Tibial artery (tissue), 4 donors: ENCODE results near the gene SPIRE2.

ENCODE experiments used
- DNase-seq, 2 donors: peaks; one replicate each; pipeline ENCODE4 v3.0.0-alpha.2; 2019
- H3K27ac ChIP-seq, 2 donors: fragments of 200-600 bp; sonication (generic) in 1 of 2; 1 replicate in 1 of 2; 2 replicates in 1 of 2; pipeline ENCODE4 v1.5.1; 2018 to 2019; ENCODE audit warnings: mild to moderate bottlenecking in 1 of 2
- H3K27me3 ChIP-seq, 2 donors: fragments of 200-600 bp; sonication (generic) in 1 of 2; one replicate each; pipeline versions ENCODE4 v1.5.1 to v1.6.0; 2016 to 2019
- H3K36me3 ChIP-seq, 3 donors: fragments of 200-600 bp; sonication (generic) in 2 of 3; one replicate each; pipeline ENCODE4 v1.5.1; 2016 to 2019; ENCODE audit warnings: mild to moderate bottlenecking in 2 of 3
- H3K4me1 ChIP-seq, 4 donors: fragments of 200-600 bp; sonication (generic) in 2 of 4; 1 replicate in 3 of 4; 2 replicates in 1 of 4; pipeline ENCODE4 v1.5.1; 2016 to 2019
- H3K4me3 ChIP-seq, 2 donors: fragments of 200-600 bp; sonication (generic) in 1 of 2; 1 replicate in 1 of 2; 2 replicates in 1 of 2; pipeline ENCODE4 v1.5.1; 2018 to 2019; ENCODE audit warnings: mild to moderate bottlenecking in 2 of 2
- H3K9me3 ChIP-seq, 3 donors: fragments of 200-600 bp; sonication (generic) in 1 of 3; one replicate each; pipeline ENCODE4 v1.5.1; 2016 to 2019
- CTCF ChIP-seq, 2 experiments: fragments of 200-600 bp in 1 of 2; fragments of 450-650 bp in 1 of 2; IDR thresholded peaks; one replicate each; pipeline ENCODE4 v1.5.1; 2017 to 2019; ENCODE audit warnings: antibody characterized with exemption in 2 of 2, mild to moderate bottlenecking in 1 of 2, moderate library complexity in 1 of 2
- intact Hi-C: fragments of 100-400 bp; cut with DNase I; formaldehyde crosslinking; loops from one replicate; pipeline ENCODE4 v1.15.0; 2023; ENCODE audit warnings: low total_unique reads

SPIRE2 gene

GRCh38 chr16:89907055-89907814 is 79.0 kb downstream of the SPIRE2 start:
- H3K4me3 ChIP-seq = no peak overlapping the region
- H3K4me1 ChIP-seq = peaks cover 0 to 6% (median 0%) of the 10 kb centered on the region in 4 donors
- no peak for DNase-seq
- H3K27me3 ChIP-seq = no peaks in the 10 kb centered on the region
- no peak overlapping the region for H3K27ac ChIP-seq
- intact Hi-C loops = no loop called here
- peaks cover 54 to 94% (median 90%) of the 10 kb centered on the region in 3 donors for H3K36me3 ChIP-seq
- H3K9me3 ChIP-seq = no peaks in the 10 kb centered on the region
- TF ChIP-seq CTCF (IDR thresholded peaks at IDR 0.05) = no peak

GRCh38 chr16:89908236-89908635 is 80.0 kb downstream of the SPIRE2 start:
- H3K4me3 ChIP-seq = no peak overlapping the region
- peaks cover 0 to 6% (median 0%) of the 10 kb centered on the region in 4 donors for H3K4me1 ChIP-seq
- intact Hi-C loops = no loop called here
- H3K27ac ChIP-seq = no peak overlapping the region
- no peaks in the 10 kb centered on the region for H3K27me3 ChIP-seq
- H3K36me3 ChIP-seq = peaks cover 47 to 98% (median 85%) of the 10 kb centered on the region in 3 donors
- no peak for DNase-seq
- no peak for TF ChIP-seq CTCF (IDR thresholded peaks at IDR 0.05)
- H3K9me3 ChIP-seq = no peaks in the 10 kb centered on the region

GRCh38 chr16:89909777-89910716 is 81.8 kb downstream of the SPIRE2 start:
- DNase-seq = peak; percentile 75 to 82
- Histone ChIP-seq H3K9me3 (no peaks in the 10 kb centered on the region), H3K4me1 (peaks cover 0 to 6% (median 0%) of the 10 kb centered on the region in 4 donors), H3K27ac (no peak overlapping the region), H3K36me3 (peaks cover 29 to 83% (median 67%) of the 10 kb centered on the region in 3 donors), H3K4me3 (no peak overlapping the region), H3K27me3 (no peaks in the 10 kb centered on the region)
- TF ChIP-seq CTCF (IDR thresholded peaks at IDR 0.05) = peak; percentile 65 to 80
- intact Hi-C loops = no loop called here

GRCh38 chr16:89910717-89911354 is 82.6 kb downstream of the SPIRE2 start:
- Histone ChIP-seq H3K4me3 (no peak overlapping the region), H3K27ac (no peak overlapping the region), H3K9me3 (no peaks in the 10 kb centered on the region), H3K27me3 (no peaks in the 10 kb centered on the region), H3K4me1 (peaks cover 0 to 6% (median 0%) of the 10 kb centered on the region in 4 donors), H3K36me3 (peaks cover 29 to 76% (median 59%) of the 10 kb centered on the region in 3 donors)
- no peak for TF ChIP-seq CTCF (IDR thresholded peaks at IDR 0.05)
- DNase-seq = no peak
- intact Hi-C loops = no loop called here

- Histone ChIP-seq H3K27ac (no peak overlapping the region), H3K4me3 (no peak overlapping the region), H3K9me3 (no peaks in the 10 kb centered on the region), H3K36me3 (peaks cover 24 to 70% (median 54%) of the 10 kb centered on the region in 3 donors), H3K4me1 (peaks cover 0 to 6% (median 0%) of the 10 kb centered on the region in 4 donors), H3K27me3 (no peaks in the 10 kb centered on the region)
- TF ChIP-seq CTCF (IDR thresholded peaks at IDR 0.05) = no peak
- intact Hi-C loops = no loop called here
- DNase-seq = peak in 1 of 2 donors; percentile 65
These were observed 83.1 kb downstream of the SPIRE2 start for GRCh38 chr16:89911375-89911774.
